OCI-LY1 (cell line): ENCODE data around the gene DBI.

Experiments used
- H2AFZ ChIP-seq: fragments of 200-600 bp; sonication (generic), shearing (Covaris generic); 2 replicates; pipeline ENCODE4 v1.6.0; 2014; ENCODE audit warnings: antibody characterized with exemption, mild to moderate bottlenecking, low read length
- H3F3A ChIP-seq: fragments of 200-600 bp; sonication (generic), shearing (Covaris generic); 2 replicates; pipeline ENCODE4 v1.6.0; 2014; ENCODE audit warnings: mild to moderate bottlenecking, antibody characterized with exemption, low read length, moderate library complexity; ENCODE audit not compliant: insufficient read depth
- H3K27ac ChIP-seq: fragments of 200-600 bp; sonication (generic); 2 replicates; pipeline ENCODE4 v1.5.1; 2014; ENCODE audit warnings: low read length, mixed run types, mild to moderate bottlenecking, low read depth; ENCODE audit not compliant: poor library complexity, severe bottlenecking
- H3K27me3 ChIP-seq: fragments of 200-600 bp; sonication (generic); 2 replicates; pipeline ENCODE4 v1.6.0; 2014; ENCODE audit warnings: antibody characterized with exemption, mild to moderate bottlenecking, low read length, moderate library complexity; ENCODE audit not compliant: insufficient read depth
- H3K36me3 ChIP-seq: fragments of 200-600 bp; sonication (generic); 2 replicates; pipeline ENCODE4 v1.6.1; 2014; ENCODE audit warnings: mild to moderate bottlenecking, antibody characterized with exemption, low read length, moderate library complexity, mixed read lengths; ENCODE audit not compliant: insufficient read depth
- H3K4me1 ChIP-seq: fragments of 200-600 bp; sonication (generic); 2 replicates; pipeline ENCODE4 v1.5.1; 2014; ENCODE audit warnings: mild to moderate bottlenecking, low read length, moderate library complexity; ENCODE audit not compliant: insufficient read depth, severe bottlenecking
- H3K4me2 ChIP-seq: fragments of 200-600 bp; sonication (generic), shearing (Covaris generic); 2 replicates; pipeline ENCODE4 v1.6.1; 2014; ENCODE audit warnings: low read length
- H3K4me3 ChIP-seq: fragments of 200-600 bp; sonication (generic); 2 replicates; pipeline ENCODE4 v1.5.1; 2014; ENCODE audit warnings: low read length, low read depth, mild to moderate bottlenecking, mixed read lengths; ENCODE audit not compliant: poor library complexity, severe bottlenecking
- H3K79me2 ChIP-seq: fragments of 200-600 bp; shearing (Covaris generic); 2 replicates; pipeline ENCODE4 v1.6.1; 2016; ENCODE audit warnings: mixed run types, low read length, mixed read lengths; ENCODE audit not compliant: insufficient read depth
- H3K9ac ChIP-seq: fragments of 200-600 bp; sonication (generic), shearing (Covaris generic); 2 replicates; pipeline ENCODE4 v1.6.1; 2014; ENCODE audit warnings: mild to moderate bottlenecking, low read length, mixed read lengths
- H3K9me2 ChIP-seq: fragments of 200-600 bp; sonication (generic), shearing (Covaris generic); 2 replicates; pipeline ENCODE4 v1.6.1; 2014; ENCODE audit warnings: low read depth, mild to moderate bottlenecking, low read length, mixed read lengths
- H3K9me3 ChIP-seq: fragments of 200-600 bp; shearing (Covaris generic); 2 replicates; pipeline ENCODE4 v1.6.1; 2014; ENCODE audit warnings: low read length, mixed read lengths
- H4K20me1 ChIP-seq: fragments of 200-600 bp; sonication (generic), shearing (Covaris generic); 2 replicates; pipeline ENCODE4 v1.6.0; 2016; ENCODE audit warnings: mild to moderate bottlenecking, low read length; ENCODE audit not compliant: insufficient read depth
- EZH2 ChIP-seq: fragments of 200-600 bp; sonication (generic), shearing (Covaris generic); IDR thresholded peaks from 2 replicates; pipeline ENCODE4 v1.8.0; 2017; ENCODE audit warnings: borderline replicate concordance, mixed run types, mild to moderate bottlenecking, antibody characterized with exemption, low read length, moderate library complexity, mixed read lengths
- TF ChIP-seq, protein P1 (sequence below): fragments of 200-600 bp; sonication (generic), shearing (Covaris generic); IDR thresholded peaks from 2 replicates; pipeline ENCODE4 v1.5.1; 2017; ENCODE audit warnings: mild to moderate bottlenecking, antibody characterized with exemption, low read length, moderate library complexity, mixed read lengths

The DBI gene

DNA sequence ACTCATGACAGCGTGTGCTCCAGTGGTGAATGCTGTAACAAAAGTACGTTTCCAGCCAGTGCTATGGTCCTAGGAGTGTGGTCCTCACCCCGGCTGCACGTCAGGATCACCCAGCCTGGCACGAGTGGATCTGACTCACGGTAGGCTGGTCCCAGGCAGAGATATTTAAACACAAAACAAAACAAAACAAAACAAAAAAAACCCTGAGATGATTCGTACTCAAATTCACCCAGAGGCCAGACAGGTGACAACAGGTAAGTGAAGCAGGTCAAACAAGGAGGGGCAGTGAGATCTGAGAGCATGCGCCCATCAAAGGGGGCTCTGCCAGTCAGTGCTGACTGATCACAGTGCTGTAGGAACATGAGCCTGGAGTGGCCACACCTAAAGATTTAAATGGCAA lies 43.3 kb upstream of the DBI start:
- Histone ChIP-seq H3K27me3 (no peaks in the 10 kb centered on the region), H4K20me1 (no peaks in the 10 kb centered on the region), H3F3A (no peaks in the 10 kb centered on the region), H3K9me2 (no peaks in the 10 kb centered on the region), H3K4me1 (no peaks in the 10 kb centered on the region), H3K36me3 (no peaks in the 10 kb centered on the region), H3K27ac (no peak overlapping the region), H3K4me3 (no peak overlapping the region), H2AFZ (no peak overlapping the region), H3K4me2 (no peak overlapping the region), H3K9ac (no peak overlapping the region), H3K9me3 (no peaks in the 10 kb centered on the region), H3K79me2 (no peaks in the 10 kb centered on the region)
- TF ChIP-seq EZH2, result no peak
- TF ChIP-seq, protein P1, sequence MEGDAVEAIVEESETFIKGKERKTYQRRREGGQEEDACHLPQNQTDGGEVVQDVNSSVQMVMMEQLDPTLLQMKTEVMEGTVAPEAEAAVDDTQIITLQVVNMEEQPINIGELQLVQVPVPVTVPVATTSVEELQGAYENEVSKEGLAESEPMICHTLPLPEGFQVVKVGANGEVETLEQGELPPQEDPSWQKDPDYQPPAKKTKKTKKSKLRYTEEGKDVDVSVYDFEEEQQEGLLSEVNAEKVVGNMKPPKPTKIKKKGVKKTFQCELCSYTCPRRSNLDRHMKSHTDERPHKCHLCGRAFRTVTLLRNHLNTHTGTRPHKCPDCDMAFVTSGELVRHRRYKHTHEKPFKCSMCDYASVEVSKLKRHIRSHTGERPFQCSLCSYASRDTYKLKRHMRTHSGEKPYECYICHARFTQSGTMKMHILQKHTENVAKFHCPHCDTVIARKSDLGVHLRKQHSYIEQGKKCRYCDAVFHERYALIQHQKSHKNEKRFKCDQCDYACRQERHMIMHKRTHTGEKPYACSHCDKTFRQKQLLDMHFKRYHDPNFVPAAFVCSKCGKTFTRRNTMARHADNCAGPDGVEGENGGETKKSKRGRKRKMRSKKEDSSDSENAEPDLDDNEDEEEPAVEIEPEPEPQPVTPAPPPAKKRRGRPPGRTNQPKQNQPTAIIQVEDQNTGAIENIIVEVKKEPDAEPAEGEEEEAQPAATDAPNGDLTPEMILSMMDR, result no peak

GRCh38 chr2:119324685-119325270 lies 42.0 kb upstream of the DBI start:
- TF ChIP-seq, protein P1, result no peak
- TF ChIP-seq EZH2, result no peak
- H3K4me2 ChIP-seq, result no peak overlapping the region

DNA sequence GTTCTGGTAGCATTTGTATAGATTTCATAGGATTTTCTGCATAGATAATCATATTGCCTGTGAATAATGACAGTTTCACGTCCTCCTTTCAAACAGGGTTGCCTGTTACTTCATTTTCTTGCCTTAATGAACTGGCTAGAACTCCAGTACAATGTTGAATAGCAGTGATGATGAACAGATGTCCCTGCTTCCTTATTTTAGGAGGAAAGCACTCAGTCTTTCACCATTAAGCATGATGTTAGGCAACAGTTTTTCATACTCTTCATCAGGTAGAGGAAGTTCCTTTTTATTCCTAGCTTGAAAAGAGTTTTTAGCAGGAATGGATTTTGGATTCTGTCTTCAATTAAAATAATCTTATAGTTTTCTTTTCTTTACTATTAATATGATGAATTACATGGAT lies 39.8 kb upstream of the DBI start:
- no peaks in the 10 kb centered on the region for H4K20me1 ChIP-seq
- H3K27ac ChIP-seq, result no peak overlapping the region
- H3K4me2 ChIP-seq, result no peak overlapping the region
- H3K27me3 ChIP-seq, result no peaks in the 10 kb centered on the region
- no peaks in the 10 kb centered on the region for H3K9me3 ChIP-seq
- no peaks in the 10 kb centered on the region for H3K9me2 ChIP-seq
- TF ChIP-seq, protein P1, result no peak
- TF ChIP-seq EZH2, result no peak
- H2AFZ ChIP-seq, result no peak overlapping the region
- H3K4me3 ChIP-seq, result no peak overlapping the region
- H3K79me2 ChIP-seq, result no peaks in the 10 kb centered on the region
- H3K4me1 ChIP-seq, result no peaks in the 10 kb centered on the region
- H3K9ac ChIP-seq, result no peak overlapping the region
- H3F3A ChIP-seq, result no peaks in the 10 kb centered on the region
- no peaks in the 10 kb centered on the region for H3K36me3 ChIP-seq

More at GRCh38 chr2:119324685-119325270, 42.0 kb upstream of the DBI start:
- Histone ChIP-seq H3F3A (no peaks in the 10 kb centered on the region), H3K36me3 (no peaks in the 10 kb centered on the region), H4K20me1 (no peaks in the 10 kb centered on the region), H3K9me3 (no peaks in the 10 kb centered on the region), H3K27ac (no peak overlapping the region), H3K9ac (no peak overlapping the region), H3K4me1 (no peaks in the 10 kb centered on the region), H3K27me3 (no peaks in the 10 kb centered on the region), H3K4me3 (no peak overlapping the region), H3K79me2 (no peaks in the 10 kb centered on the region), H2AFZ (no peak overlapping the region), H3K9me2 (no peaks in the 10 kb centered on the region)
